ENCODE data around the gene ZNF319.

ZNF319 gene

DNA sequence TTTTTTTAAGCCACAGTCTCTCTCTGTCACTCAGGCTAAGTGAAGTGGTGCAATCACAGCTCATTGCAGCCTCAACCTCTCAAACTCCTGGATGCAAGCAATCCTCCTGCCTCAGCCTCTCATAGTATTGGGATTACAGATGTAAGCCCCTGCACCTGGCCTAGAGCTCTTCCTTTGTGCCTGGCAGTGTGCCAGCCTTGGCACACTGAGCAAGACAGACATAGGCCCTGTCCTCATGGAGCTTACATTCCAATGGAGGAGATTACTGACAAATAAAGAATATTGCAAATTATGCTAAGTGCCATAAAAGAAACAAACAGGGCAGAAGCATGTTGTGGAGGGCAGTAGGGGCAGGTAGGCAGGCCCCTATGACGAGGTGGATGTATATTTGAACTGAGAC is 28.6 kb downstream of the ZNF319 start:
- no peak for DNase-seq

DNA sequence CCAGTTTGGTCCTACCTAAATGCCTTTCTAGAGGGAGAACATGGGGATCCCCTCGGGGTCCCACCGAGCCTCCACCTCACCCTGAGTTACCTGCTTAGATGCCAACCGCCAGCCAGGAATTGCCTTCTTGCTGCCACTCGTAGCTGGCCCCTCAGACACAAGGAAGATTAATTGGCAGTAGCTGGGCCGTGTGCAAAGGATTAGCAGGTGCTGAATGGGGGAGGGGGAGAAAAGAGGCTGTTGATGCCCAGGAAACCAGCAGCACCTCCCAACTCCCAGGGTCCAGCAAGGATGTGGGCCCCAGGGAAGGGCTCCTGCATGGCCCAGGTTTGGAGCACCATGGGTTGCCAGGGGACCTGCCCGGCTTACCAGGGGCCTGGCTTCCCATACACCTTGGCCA is 29.5 kb downstream of the ZNF319 start, which contains the start of gene CNGB1:
CNGB1 (minus strand) TSS at position 159 of the 400 bp plus-strand sequence. CDS start 3,842 bp downstream, outside the sequence.
- DNase-seq: no peak

- DNase-seq: no peak
Observed at GRCh38 chr16:57970319-57970718, 30.2 kb downstream of the ZNF319 start.

- DNase-seq: no peak
Observed at GRCh38 chr16:57969451-57970123, 30.9 kb downstream of the ZNF319 start.

DNA sequence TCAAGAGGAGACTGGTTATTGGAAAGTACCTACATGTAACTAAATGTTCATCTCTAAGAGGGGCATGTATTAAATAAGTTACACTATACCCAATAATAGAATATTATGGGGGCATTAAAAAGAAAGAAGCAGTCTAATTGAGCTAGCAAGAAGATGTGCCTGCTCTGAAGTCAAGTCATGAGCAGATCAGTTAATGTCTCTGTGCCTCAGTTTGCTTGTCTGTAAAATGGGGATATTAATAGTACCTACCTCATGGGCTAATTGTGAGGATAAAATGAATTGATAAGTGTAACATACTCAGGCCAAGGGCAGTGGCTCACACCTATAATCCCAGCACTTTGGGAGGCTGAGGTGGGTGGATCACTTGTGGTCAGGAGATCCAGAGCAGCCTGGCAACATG is 32.6 kb downstream of the ZNF319 start:
- no peak for DNase-seq

GRCh38 chr16:57966986-57967385 is 33.5 kb downstream of the ZNF319 start:
- no peak for DNase-seq

GRCh38 chr16:57966204-57966771 is 34.2 kb downstream of the ZNF319 start:
- no peak for DNase-seq

- no peak for DNase-seq
Observed at GRCh38 chr16:57964157-57964700, 36.2 kb downstream of the ZNF319 start.

DNA sequence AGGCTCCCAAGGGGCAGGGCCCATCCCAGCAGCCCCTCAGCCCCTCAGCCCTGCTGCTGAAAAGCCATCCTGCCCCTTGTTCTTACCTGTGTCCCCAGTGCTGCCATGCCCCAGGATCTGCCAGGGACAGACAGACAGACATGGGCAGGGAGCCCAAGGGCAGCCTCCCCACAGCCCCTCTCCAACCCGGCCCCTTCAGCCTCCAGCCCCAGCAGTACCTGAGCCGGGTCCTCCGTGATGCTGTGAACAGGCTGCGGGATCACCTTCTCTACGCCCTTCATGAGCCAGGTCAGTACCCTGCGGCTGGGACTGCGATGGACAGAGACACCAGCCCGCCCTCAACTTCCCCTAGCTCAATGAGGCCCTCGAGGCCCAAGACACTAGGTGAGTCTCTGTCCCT is 37.7 kb downstream of the ZNF319 start:
- DNase-seq: no peak

GRCh38 chr16:57962046-57962445 is 38.4 kb downstream of the ZNF319 start:
- DNase-seq: no peak

DNA sequence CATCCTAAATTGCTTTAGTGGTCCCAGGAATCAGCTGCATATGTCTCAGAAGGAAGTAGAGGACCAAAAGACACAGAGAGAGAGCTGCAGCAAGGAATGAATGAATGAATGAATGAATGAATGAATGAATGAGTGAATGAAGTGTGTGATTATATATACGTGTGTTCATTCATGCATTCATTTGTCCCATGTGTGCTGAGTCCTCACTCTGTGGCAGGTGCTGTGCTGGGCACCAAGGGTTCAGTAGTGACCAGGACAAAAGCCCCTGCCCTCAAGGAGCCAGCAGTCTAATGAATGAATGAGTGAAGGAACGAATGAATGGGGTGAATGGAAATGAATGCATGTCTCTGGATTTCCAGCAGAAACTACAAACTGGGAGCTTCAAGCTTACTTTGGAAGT is 38.9 kb downstream of the ZNF319 start:
- DNase-seq: no peak

DNA sequence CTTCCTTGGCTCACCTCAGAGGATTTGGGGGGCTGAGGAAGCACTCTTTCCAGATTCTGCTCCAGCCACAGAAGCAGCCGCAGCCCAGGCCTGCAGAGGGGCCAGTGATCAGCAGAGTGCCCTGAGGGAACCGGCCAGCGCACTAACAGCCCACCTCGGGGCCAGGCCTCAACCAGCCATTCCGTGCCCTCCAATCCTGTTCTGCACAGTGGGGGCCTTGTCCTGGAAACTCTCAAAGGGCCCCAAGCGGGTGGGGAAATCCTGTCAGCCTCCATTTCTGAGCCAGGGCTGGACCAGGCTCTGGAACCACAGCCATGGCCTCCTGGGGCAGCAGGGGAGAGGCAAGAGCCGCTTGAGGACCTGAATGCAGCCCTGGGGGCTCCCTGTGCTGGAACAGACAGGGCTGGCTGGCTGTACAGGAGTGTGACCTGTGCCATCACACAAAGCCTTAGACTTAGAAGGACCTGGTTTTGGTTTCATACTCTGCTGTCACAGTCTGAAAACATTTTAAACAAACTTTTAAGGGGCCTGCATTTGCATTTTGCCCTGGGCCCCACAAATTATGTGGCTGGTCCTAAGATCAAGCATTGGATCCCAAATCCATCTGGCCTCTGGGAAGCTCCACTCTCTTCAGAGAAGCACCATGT is 39.5 kb downstream of the ZNF319 start:
- no peak for DNase-seq

GRCh38 chr16:57960310-57960709 is 40.2 kb downstream of the ZNF319 start:
- no peak for DNase-seq

GRCh38 chr16:57959804-57960203 is 40.7 kb downstream of the ZNF319 start:
- no peak for DNase-seq

DNA sequence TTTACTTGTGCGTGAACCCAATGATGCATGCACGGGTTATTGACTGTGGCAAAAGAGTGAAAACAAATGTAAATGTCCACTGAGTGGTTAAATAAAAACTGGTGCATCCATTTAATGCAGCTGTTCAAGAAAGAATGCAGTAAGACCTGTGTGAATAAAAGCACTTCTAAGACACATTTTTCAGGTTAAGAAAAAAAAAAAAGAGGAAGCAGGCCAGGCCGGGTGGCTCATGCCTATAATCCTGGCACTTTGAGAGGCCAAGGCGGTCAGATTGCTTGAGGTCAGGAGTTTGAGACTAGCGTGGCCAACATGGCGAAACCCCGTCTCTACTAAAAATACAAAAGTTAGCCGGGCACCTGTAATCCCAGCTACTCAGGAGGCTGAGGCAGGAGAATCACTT is 41.4 kb downstream of the ZNF319 start:
- DNase-seq: no peak

GRCh38 chr16:57958544-57958943 is 41.9 kb downstream of the ZNF319 start:
- no peak for DNase-seq

- no peak for DNase-seq
Observed at GRCh38 chr16:57957673-57958392, 42.6 kb downstream of the ZNF319 start.

DNA sequence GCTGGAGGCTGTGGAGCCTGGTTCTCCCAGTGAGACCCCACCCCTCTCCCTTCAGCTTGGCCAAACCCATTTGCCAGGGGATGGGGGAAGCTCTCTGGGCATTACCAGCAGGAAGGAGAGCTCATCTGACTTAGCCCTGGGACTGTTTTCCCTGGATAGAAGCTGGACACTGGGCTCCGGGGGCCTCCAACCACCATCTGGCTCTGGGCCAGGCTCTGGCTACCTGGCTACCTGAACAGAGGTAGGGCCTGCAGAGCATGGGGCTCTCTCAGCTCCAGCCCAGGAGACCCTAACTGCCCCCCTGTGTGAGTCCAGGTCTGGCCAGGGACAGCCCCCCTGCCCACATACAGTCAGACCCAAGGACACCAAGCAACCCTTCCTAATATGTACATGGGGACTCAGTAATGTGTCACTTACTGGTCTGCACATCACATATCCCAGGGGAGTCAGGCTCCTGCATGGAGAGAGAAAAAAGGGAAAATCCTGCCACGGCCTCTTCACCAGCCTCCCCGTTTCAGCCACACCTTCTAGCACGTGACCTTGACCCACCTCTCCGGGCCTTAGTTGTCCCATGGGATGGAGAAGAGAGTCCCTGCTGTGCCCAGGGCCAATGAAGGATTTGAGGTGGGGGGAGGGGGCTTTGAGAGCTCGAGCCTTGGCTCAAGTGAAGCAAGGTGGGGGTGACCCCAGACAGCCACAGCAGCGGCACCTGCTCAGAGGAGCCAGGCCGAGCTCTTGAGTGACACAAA is 43.4 kb downstream of the ZNF319 start:
- no peak for DNase-seq

- DNase-seq: no peak
Observed at GRCh38 chr16:57956270-57956808, 44.1 kb downstream of the ZNF319 start.

DNA sequence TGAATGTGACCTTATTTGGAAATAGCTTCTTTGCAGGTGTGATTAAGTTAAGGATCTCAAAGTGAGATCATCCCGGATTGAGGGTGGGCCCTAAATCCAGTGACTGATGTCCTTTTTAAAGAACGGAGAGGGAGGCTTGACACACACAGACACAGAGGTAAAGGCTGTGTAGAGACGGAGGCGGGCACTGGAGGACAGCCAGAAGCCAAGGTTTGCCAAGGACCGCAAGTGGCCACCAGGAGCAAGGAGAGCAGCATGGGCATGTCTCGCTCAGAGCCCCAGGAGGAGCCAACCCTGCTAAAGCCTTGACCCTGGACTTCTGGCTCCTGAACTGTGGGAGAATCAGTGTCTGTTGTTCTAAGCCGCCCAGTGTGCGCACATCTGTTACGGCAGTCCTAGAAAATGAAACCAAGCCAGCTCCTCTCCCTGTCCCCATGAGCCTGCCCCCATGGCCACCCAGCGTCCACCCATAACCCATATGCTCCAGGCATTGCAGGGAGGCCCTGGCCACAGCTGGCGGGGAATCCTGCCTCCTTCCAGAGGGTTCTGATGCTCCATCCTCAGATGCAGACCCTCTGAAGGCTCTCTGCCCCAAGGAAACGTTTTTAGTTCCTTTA is 44.8 kb downstream of the ZNF319 start:
- DNase-seq: no peak

GRCh38 chr16:57953857-57954256 is 46.6 kb downstream of the ZNF319 start:
- DNase-seq: no peak

GRCh38 chr16:57952909-57953308 is 47.6 kb downstream of the ZNF319 start:
- DNase-seq: no peak

Data from CD4-positive, alpha-beta T cell treated with Interleukin-6 for 4 hours (primary cell).